HG02973 (cell line): ENCODE measurements around the gene NAA40.
"Not testable (repeated sequence)": the region's sequence is repeated elsewhere in the genome, so short reads cannot be mapped to it uniquely, and the experiment has no call there.

Experiments
- ATAC-seq: cut with Tn5 transposase; IDR thresholded peaks from one replicate; pipeline ENCODE4 v1.9.1; 2021; ENCODE audit warnings: moderate library complexity; ENCODE audit not compliant: unreplicated experiment

The NAA40 gene

GRCh38 chr11:63937713-63938478 is 906 bp upstream of the NAA40 start:
- peak; percentile 6 for ATAC-seq

- ATAC-seq: peak; percentile 1
These were observed 642 bp downstream of the NAA40 start for GRCh38 chr11:63939397-63939891.

GRCh38 chr11:63940786-63941185 is 2.0 kb downstream of the NAA40 start:
- ATAC-seq: no peak

GRCh38 chr11:63941901-63942300 is 3.1 kb downstream of the NAA40 start:
- no peak for ATAC-seq

- ATAC-seq: no peak
These were observed 4.0 kb downstream of the NAA40 start for GRCh38 chr11:63942803-63943202.

GRCh38 chr11:63944987-63945386 is 6.2 kb downstream of the NAA40 start:
- no peak for ATAC-seq

- no peak for ATAC-seq
These were observed 6.8 kb downstream of the NAA40 start for GRCh38 chr11:63945477-63946163.

- ATAC-seq: no peak
These were observed 13.2 kb downstream of the NAA40 start for GRCh38 chr11:63951779-63952536.

- ATAC-seq: no peak
These were observed 13.8 kb downstream of the NAA40 start for GRCh38 chr11:63952570-63952969.

GRCh38 chr11:63958008-63958407 is 19.2 kb downstream of the NAA40 start:
- ATAC-seq: no peak

GRCh38 chr11:63961608-63962412 is 23.0 kb downstream of the NAA40 start:
- no peak for ATAC-seq

GRCh38 chr11:63963895-63964294 is 25.1 kb downstream of the NAA40 start:
- ATAC-seq: not testable (repeated sequence)

- no peak for ATAC-seq
These were observed 27.6 kb downstream of the NAA40 start for GRCh38 chr11:63966444-63966843.

GRCh38 chr11:63969461-63969860 is 30.7 kb downstream of the NAA40 start:
- ATAC-seq: no peak

- ATAC-seq: no peak
These were observed 32.1 kb downstream of the NAA40 start for GRCh38 chr11:63970902-63971301.

- not testable (repeated sequence) for ATAC-seq
These were observed 35.1 kb downstream of the NAA40 start for GRCh38 chr11:63973912-63974258.

- peak; percentile 92 for ATAC-seq
These were observed 35.7 kb downstream of the NAA40 start, which contains the start of gene COX8A for GRCh38 chr11:63974259-63975143. Gene COX8A (plus strand): TSS chr11:63974620. CDS start chr11:63974681, 61 bp downstream.

GRCh38 chr11:63978551-63979239 is 39.9 kb downstream of the NAA40 start:
- ATAC-seq: no peak

GRCh38 chr11:63979426-63979825 is 40.6 kb downstream of the NAA40 start:
- ATAC-seq: no peak
